ENCODE measurements around the gene SGPP1.
"Not testable (repeated sequence)": the region's sequence is repeated elsewhere in the genome, so short reads cannot be mapped to it uniquely, and the experiment has no call there.

SGPP1 gene

GRCh38 chr14:63705561-63706070 is 22.2 kb downstream of the SGPP1 start:
- no peak for DNase-seq (ENCODE audit: low spot score in 2 of 2)
- Mint-ChIP-seq H3K4me3 (no peak overlapping the region), H3K4me1 (peaks cover 15% of the 10 kb centered on the region), H3K27ac (no peak overlapping the region), H3K36me3 (no peaks in the 10 kb centered on the region), H3K9me3 (no peaks in the 10 kb centered on the region)
- ATAC-seq, result no peak

DNA sequence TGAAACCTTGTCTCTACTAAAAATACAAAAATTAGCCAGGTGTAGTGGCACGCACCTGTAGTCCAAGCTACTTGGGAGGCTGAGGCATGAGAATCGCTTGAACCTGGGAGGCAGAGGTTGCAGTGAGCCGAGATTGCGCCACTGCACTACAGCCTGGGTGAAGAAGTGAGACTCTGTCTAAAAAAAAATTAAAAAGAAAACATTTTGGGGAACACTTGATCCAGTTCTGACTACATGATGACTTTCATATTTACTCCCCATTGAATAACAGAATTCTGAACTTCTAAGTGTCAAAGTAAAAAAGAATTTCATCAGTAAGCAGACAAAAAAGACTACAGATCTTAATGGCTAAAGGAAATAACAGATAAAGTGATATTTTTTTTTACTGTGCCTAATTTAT is 25.3 kb downstream of the SGPP1 start:
- DNase-seq (ENCODE audit: low spot score in 2 of 2); H3K36me3 Mint-ChIP-seq; H3K9me3 Mint-ChIP-seq; H3K27ac Mint-ChIP-seq; H3K4me3 Mint-ChIP-seq; ATAC-seq: not testable (repeated sequence)
- H3K4me1 Mint-ChIP-seq, result peaks cover 15% of the 10 kb centered on the region

- DNase-seq (ENCODE audit: low spot score in 2 of 2) (no peak), ATAC-seq (no peak)
- H3K27ac Mint-ChIP-seq, result no peak overlapping the region
- no peaks in the 10 kb centered on the region for H3K9me3 Mint-ChIP-seq
- H3K4me3 Mint-ChIP-seq, result no peak overlapping the region
- no peaks in the 10 kb centered on the region for H3K36me3 Mint-ChIP-seq
- peaks cover 15% of the 10 kb centered on the region for H3K4me1 Mint-ChIP-seq
Observed at GRCh38 chr14:63701606-63702299, 26.1 kb downstream of the SGPP1 start.

GRCh38 chr14:63692310-63693020 is 35.4 kb downstream of the SGPP1 start:
- peaks cover 5% of the 10 kb centered on the region for H3K36me3 Mint-ChIP-seq

GRCh38 chr14:63689132-63689531 is 38.7 kb downstream of the SGPP1 start:
- ATAC-seq, result no peak
- no peak overlapping the region for H3K4me3 Mint-ChIP-seq
- peaks cover 4% of the 10 kb centered on the region for H3K36me3 Mint-ChIP-seq
- H3K9me3 Mint-ChIP-seq, result no peaks in the 10 kb centered on the region
- H3K27ac Mint-ChIP-seq, result no peak overlapping the region
- H3K4me1 Mint-ChIP-seq, result no peaks in the 10 kb centered on the region
- DNase-seq (ENCODE audit: low spot score in 2 of 2), result no peak

More at GRCh38 chr14:63692310-63693020, 35.4 kb downstream of the SGPP1 start:
- ATAC-seq (no peak), DNase-seq (ENCODE audit: low spot score in 2 of 2) (no peak)
- H3K4me3 Mint-ChIP-seq, result no peak overlapping the region
- no peaks in the 10 kb centered on the region for H3K4me1 Mint-ChIP-seq
- H3K27ac Mint-ChIP-seq, result no peak overlapping the region
- H3K9me3 Mint-ChIP-seq, result no peaks in the 10 kb centered on the region

- H3K36me3 Mint-ChIP-seq, result no peaks in the 10 kb centered on the region
- no peaks in the 10 kb centered on the region for H3K4me1 Mint-ChIP-seq
- no peak overlapping the region for H3K4me3 Mint-ChIP-seq
- DNase-seq (ENCODE audit: low spot score in 2 of 2) (no peak), ATAC-seq (no peak)
- no peaks in the 10 kb centered on the region for H3K9me3 Mint-ChIP-seq
- no peak overlapping the region for H3K27ac Mint-ChIP-seq
Observed at GRCh38 chr14:63686926-63687325, 40.9 kb downstream of the SGPP1 start.

GRCh38 chr14:63685401-63685800 is 42.5 kb downstream of the SGPP1 start:
- Mint-ChIP-seq H3K36me3 (no peaks in the 10 kb centered on the region), H3K4me3 (no peak overlapping the region), H3K27ac (no peak overlapping the region), H3K4me1 (no peaks in the 10 kb centered on the region), H3K9me3 (no peaks in the 10 kb centered on the region)
- no peak for ATAC-seq
- no peak for DNase-seq (ENCODE audit: low spot score in 2 of 2)

- H3K9me3 Mint-ChIP-seq, result no peaks in the 10 kb centered on the region
- no peaks in the 10 kb centered on the region for H3K4me1 Mint-ChIP-seq
- H3K36me3 Mint-ChIP-seq, result no peaks in the 10 kb centered on the region
- ATAC-seq, result no peak
- H3K27ac Mint-ChIP-seq, result no peak overlapping the region
- DNase-seq (ENCODE audit: low spot score in 2 of 2), result no peak
- no peak overlapping the region for H3K4me3 Mint-ChIP-seq
Observed at GRCh38 chr14:63682727-63683593, 44.9 kb downstream of the SGPP1 start.

GRCh38 chr14:63678536-63678935 is 49.3 kb downstream of the SGPP1 start:
- Mint-ChIP-seq H3K9me3 (no peaks in the 10 kb centered on the region), H3K4me3 (no peak overlapping the region), H3K36me3 (peaks cover 13% of the 10 kb centered on the region), H3K4me1 (no peaks in the 10 kb centered on the region), H3K27ac (no peak overlapping the region)
- no peak for ATAC-seq
- no peak for DNase-seq (ENCODE audit: low spot score in 2 of 2)

DNA sequence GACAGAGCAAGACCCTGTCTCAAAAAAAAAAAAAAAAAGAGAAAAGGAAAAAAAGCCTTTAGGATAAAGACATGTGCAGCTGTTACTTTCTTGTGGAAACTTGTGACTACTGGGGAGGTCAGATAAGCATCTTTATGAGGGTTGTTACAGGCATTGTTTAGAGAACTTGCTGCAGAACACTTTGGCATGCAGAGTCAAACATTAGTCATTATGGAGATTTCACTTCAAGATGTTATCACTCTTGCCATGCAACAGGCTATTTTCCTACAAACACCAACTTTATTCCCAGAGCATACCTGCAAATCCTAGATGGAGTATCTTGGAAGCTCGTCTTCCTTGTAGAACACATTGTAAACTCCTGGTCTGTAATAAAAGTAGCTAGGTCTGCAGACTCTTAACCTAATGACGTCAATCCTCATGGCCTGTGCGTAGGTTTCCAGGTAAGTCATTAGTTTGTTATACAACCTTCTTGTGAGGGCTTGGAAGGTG is 49.9 kb downstream of the SGPP1 start:
- DNase-seq (ENCODE audit: low spot score in 2 of 2) (no peak), ATAC-seq (no peak)
- no peaks in the 10 kb centered on the region for H3K9me3 Mint-ChIP-seq
- H3K4me1 Mint-ChIP-seq, result no peaks in the 10 kb centered on the region
- H3K36me3 Mint-ChIP-seq, result peaks cover 13% of the 10 kb centered on the region
- no peak overlapping the region for H3K27ac Mint-ChIP-seq
- no peak overlapping the region for H3K4me3 Mint-ChIP-seq

- Mint-ChIP-seq H3K9me3 (no peaks in the 10 kb centered on the region), H3K27ac (no peak overlapping the region)
Observed at GRCh38 chr14:63676615-63677014, 51.2 kb downstream of the SGPP1 start.

DNA sequence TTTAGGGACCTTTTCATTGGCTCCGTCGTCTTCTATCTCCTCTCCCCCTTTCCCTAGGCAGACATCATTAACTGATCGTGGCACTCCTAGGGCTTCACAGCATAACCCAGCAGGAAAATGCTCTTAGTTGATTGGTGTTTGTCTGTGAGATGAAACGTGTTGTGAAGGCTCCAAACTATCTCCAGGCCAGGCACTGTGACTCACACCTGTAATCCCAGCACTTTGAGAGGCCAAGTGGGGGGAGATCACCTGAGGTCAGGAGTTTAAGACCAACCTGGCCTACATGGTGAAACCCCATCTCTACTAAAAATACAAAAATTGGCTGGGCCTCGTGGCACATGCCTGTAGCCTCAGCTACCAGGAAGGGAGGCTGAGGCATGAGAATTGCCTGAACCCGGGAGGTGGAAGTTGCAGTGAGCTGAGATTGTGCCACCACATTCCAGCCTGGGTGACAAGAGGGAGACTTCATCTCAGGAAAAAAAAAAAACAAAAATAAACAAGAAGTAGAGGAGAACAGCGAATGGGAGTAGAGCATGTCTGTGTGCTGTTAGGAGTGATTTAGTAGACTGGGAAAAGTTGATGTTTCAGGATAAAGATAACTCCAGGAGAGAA is 53.9 kb downstream of the SGPP1 start:
- Mint-ChIP-seq H3K4me3 (no peak overlapping the region), H3K9me3 (no peaks in the 10 kb centered on the region), H3K4me1 (no peaks in the 10 kb centered on the region), H3K36me3 (peaks cover 13% of the 10 kb centered on the region), H3K27ac (peak overlapping the region; percentile 5)
- DNase-seq (ENCODE audit: low spot score in 2 of 2) (no peak), ATAC-seq (no peak)

More at GRCh38 chr14:63676615-63677014, 51.2 kb downstream of the SGPP1 start:
- ATAC-seq (no peak), DNase-seq (ENCODE audit: low spot score in 2 of 2) (no peak)
- H3K36me3 Mint-ChIP-seq, result peaks cover 13% of the 10 kb centered on the region
- H3K4me1 Mint-ChIP-seq, result no peaks in the 10 kb centered on the region
- H3K4me3 Mint-ChIP-seq, result no peak overlapping the region

- Mint-ChIP-seq H3K4me1 (no peaks in the 10 kb centered on the region), H3K9me3 (no peaks in the 10 kb centered on the region), H3K36me3 (peaks cover 13% of the 10 kb centered on the region), H3K4me3 (no peak overlapping the region), H3K27ac (no peak overlapping the region)
- DNase-seq (ENCODE audit: low spot score in 2 of 2) (no peak), ATAC-seq (no peak)
Observed at GRCh38 chr14:63673255-63673654, 54.6 kb downstream of the SGPP1 start.

DNA sequence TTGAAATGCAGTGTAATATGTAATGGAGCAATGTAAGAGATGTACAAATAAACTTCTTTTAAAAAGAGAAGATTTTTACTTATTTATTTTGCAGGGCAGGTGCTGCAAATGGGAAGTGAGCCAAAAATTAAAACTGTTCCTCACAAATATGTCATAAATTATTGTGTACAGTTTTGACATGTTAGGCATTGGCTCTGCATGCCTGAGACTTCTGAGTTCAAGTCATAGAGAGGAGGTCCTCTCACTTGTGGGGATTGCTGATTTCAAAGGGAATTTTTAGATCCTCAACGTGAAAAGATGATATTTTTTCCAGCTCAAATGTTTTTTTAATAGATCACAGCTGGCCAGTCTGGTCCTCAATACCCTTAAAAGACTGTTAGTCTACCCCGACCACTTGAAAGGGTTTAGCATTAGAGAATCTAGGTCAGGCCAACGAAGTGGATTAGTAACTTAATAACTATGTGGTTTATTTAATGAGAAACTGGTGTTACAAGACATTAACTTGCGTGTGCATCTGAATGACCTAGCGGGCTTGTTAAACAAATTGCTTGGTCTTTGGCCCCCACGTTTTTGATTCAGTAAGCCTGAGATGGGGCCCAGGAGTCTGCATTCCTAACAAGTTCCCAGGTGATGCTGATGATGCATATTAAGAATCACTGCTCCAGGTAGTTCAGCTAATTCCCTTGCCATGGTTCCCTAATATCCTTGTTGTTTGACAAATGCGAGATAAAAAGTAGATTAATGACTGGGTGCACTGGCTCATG is 55.3 kb downstream of the SGPP1 start:
- H3K9me3 Mint-ChIP-seq, result no peaks in the 10 kb centered on the region
- H3K27ac Mint-ChIP-seq, result no peak overlapping the region
- no peak for DNase-seq (ENCODE audit: low spot score in 2 of 2)
- ATAC-seq, result no peak
- H3K4me1 Mint-ChIP-seq, result no peaks in the 10 kb centered on the region
- H3K4me3 Mint-ChIP-seq, result no peak overlapping the region
- peaks cover 13% of the 10 kb centered on the region for H3K36me3 Mint-ChIP-seq
